SK-N-SH (cell line): ENCODE data around the gene ZNF253. TPM values are rescaled to one million over a fixed set of nuclear protein-coding genes. Genes with fewer than 3 reads are reported as not detected.

Source experiments
- CTCF ChIA-PET: fragments of 300-600, 350-600 bp; formaldehyde crosslinking; extraction: SDS; loops from one replicate; lab custom pipeline; 2021; lab: Yijun Ruan, JAX
- POLR2A ChIA-PET: fragments of 350-600 bp; sonication (Branson Sonifier 250); formaldehyde crosslinking; extraction: SDS; loops from one replicate; lab custom pipeline; 2020; ENCODE audit warnings: antibody characterized with exemption, inconsistent platforms; lab: Yijun Ruan, JAX
- DNase-seq: peaks from one replicate; pipeline ENCODE4 v3.0.0; 2012
- H2AFZ ChIP-seq: fragments of 200-600 bp; sonication (generic); 2 replicates; pipeline ENCODE4 v1.8.1; 2016; ENCODE audit warnings: antibody characterized with exemption, mild to moderate bottlenecking, low read depth
- H3F3A ChIP-seq: fragments of 200-600 bp; sonication (generic); replicated peaks from 2 replicates; pipeline ENCODE3; 2016; ENCODE audit warnings: antibody characterized with exemption, mild to moderate bottlenecking; ENCODE audit not compliant: insufficient read depth
- H3K27ac ChIP-seq, 2 experiments: fragments of 200-500 bp in 1 of 2; fragments of 200-600 bp in 1 of 2; sonication (Bioruptor generic) in 1 of 2; sonication (generic), shearing (Covaris generic) in 1 of 2; 2 replicates each; pipeline versions ENCODE4 v1.5.1 to v1.6.1; 2014 to 2016; ENCODE audit warnings: low read depth in 2 of 2, inconsistent platforms in 1 of 2, low read length in 1 of 2, mild to moderate bottlenecking in 1 of 2, mixed read lengths in 1 of 2
- H3K27me3 ChIP-seq: fragments of 200-600 bp; sonication (generic), shearing (Covaris generic); 2 replicates; pipeline ENCODE4 v1.6.1; 2016; ENCODE audit warnings: mixed run types; ENCODE audit not compliant: insufficient read depth
- H3K36me3 ChIP-seq, 2 experiments: fragments of 200-500 bp in 1 of 2; fragments of 200-600 bp in 1 of 2; sonication (Bioruptor generic) in 1 of 2; sonication (generic) in 1 of 2; replicated peaks in 1 of 2; 2 replicates each; pipeline versions ENCODE3 to v1.5.1; 2014 to 2016; ENCODE audit warnings: low read length in 1 of 2, mild to moderate bottlenecking in 1 of 2; ENCODE audit not compliant: insufficient read depth in 2 of 2, control insufficient read depth in 1 of 2
- H3K4me1 ChIP-seq, 2 experiments: fragments of 200-500 bp in 1 of 2; fragments of 200-600 bp in 1 of 2; sonication (Bioruptor generic) in 1 of 2; sonication (generic), shearing (Covaris generic) in 1 of 2; 2 replicates each; pipeline versions ENCODE4 v1.5.1 to v1.6.1; 2014 to 2016; ENCODE audit warnings: low read depth in 1 of 2, low read length in 1 of 2, mixed run types in 1 of 2; ENCODE audit not compliant: insufficient read depth in 2 of 2, control insufficient read depth in 1 of 2
- H3K4me2 ChIP-seq: fragments of 200-600 bp; sonication (generic), shearing (Covaris generic); 2 replicates; pipeline ENCODE4 v1.6.1; 2017; ENCODE audit warnings: mixed run types
- H3K4me3 ChIP-seq, 2 experiments: fragments of 200-500 bp in 1 of 2; fragments of 200-600 bp in 1 of 2; sonication (Bioruptor generic) in 1 of 2; sonication (generic), shearing (Covaris generic) in 1 of 2; 2 replicates each; pipeline versions ENCODE4 v1.5.1 to v1.8.1; 2014 to 2016; ENCODE audit warnings: low read depth in 2 of 2, inconsistent platforms in 1 of 2, low read length in 1 of 2, mild to moderate bottlenecking in 1 of 2, mixed read lengths in 1 of 2, moderate library complexity in 1 of 2
- H3K79me2 ChIP-seq: fragments of 200-600 bp; sonication (generic); 2 replicates; pipeline ENCODE4 v1.8.1; 2017; ENCODE audit warnings: mild to moderate bottlenecking; ENCODE audit not compliant: insufficient read depth
- H3K9ac ChIP-seq: fragments of 200-600 bp; sonication (generic); 2 replicates; pipeline ENCODE4 v1.6.1; 2017; ENCODE audit warnings: mixed run types
- H3K9me2 ChIP-seq: fragments of 200-600 bp; sonication (generic); 2 replicates; pipeline ENCODE4 v1.6.1; 2017; ENCODE audit warnings: mixed run types
- H3K9me3 ChIP-seq: fragments of 200-600 bp; sonication (generic); 2 replicates; pipeline ENCODE4 v1.6.1; 2017; ENCODE audit warnings: mixed run types, mild to moderate bottlenecking, moderate library complexity
- H4K20me1 ChIP-seq: fragments of 200-600 bp; sonication (generic); 2 replicates; pipeline ENCODE4 v1.6.1; 2017; ENCODE audit warnings: mild to moderate bottlenecking, mixed run types; ENCODE audit not compliant: insufficient read depth
- CHD2 ChIP-seq: fragments of 150-350 bp; IDR thresholded peaks from 2 replicates; pipeline ENCODE4 v1.6.1; 2018; ENCODE audit warnings: low read length; ENCODE audit not compliant: partially characterized antibody
- CTCF ChIP-seq: fragments of 200-600 bp; sonication (generic); IDR thresholded peaks from 2 replicates; pipeline ENCODE4 v1.6.1; 2017; ENCODE audit warnings: antibody characterized with exemption, mild to moderate bottlenecking, moderate library complexity
- FOSL2 ChIP-seq: IDR thresholded peaks from 2 replicates; pipeline ENCODE4 v1.4.0; 2012; ENCODE audit warnings: low read depth, mild to moderate bottlenecking, moderate library complexity, borderline replicate concordance
- FOXM1 ChIP-seq: IDR thresholded peaks from 2 replicates; pipeline ENCODE4 v1.4.0; 2012; ENCODE audit warnings: low read depth, mild to moderate bottlenecking
- GABPA ChIP-seq: IDR thresholded peaks from 2 replicates; pipeline ENCODE4 v1.4.0; 2012; ENCODE audit warnings: low read depth, mild to moderate bottlenecking
- GATA2 ChIP-seq: sonication (generic); formaldehyde crosslinking; IDR thresholded peaks from 2 replicates; pipeline ENCODE4 v1.5.0; 2020; ENCODE audit warnings: mild to moderate bottlenecking, missing genetic modification reagents
- IRF3 ChIP-seq: fragments of 150-350 bp; IDR thresholded peaks from 2 replicates; pipeline ENCODE4 v1.6.1; 2016; ENCODE audit warnings: mild to moderate bottlenecking, low read depth, low read length
- MAX ChIP-seq: IDR thresholded peaks from 2 replicates; pipeline ENCODE4 v1.4.0; 2012; ENCODE audit warnings: low read depth
- MEF2A ChIP-seq: IDR thresholded peaks from 2 replicates; pipeline ENCODE4 v1.4.0; 2012; ENCODE audit warnings: low read depth, borderline replicate concordance
- MXI1 ChIP-seq: IDR thresholded peaks from 2 replicates; pipeline ENCODE4 v1.6.1; 2012; ENCODE audit warnings: mild to moderate bottlenecking, low read depth, low read length, improper control_type of control experiment
- NRF1 ChIP-seq: IDR thresholded peaks from 2 replicates; pipeline ENCODE4 v1.6.1; 2012; ENCODE audit warnings: low read depth, mild to moderate bottlenecking, low read length
- PBX3 ChIP-seq: IDR thresholded peaks from 2 replicates; pipeline ENCODE4; 2012
- POLR2AphosphoS5 ChIP-seq: IDR thresholded peaks from 2 replicates; pipeline ENCODE4 v1.6.1; 2012; ENCODE audit warnings: low read depth, low read length
- RXRA ChIP-seq: IDR thresholded peaks from 2 replicates; pipeline ENCODE4 v1.4.0; 2012; ENCODE audit warnings: low read depth, mild to moderate bottlenecking, borderline replicate concordance
- TCF12 ChIP-seq: IDR thresholded peaks from 2 replicates; pipeline ENCODE4 v1.4.0; 2012
- USF1 ChIP-seq: IDR thresholded peaks from 2 replicates; pipeline ENCODE4 v1.4.0; 2012; ENCODE audit warnings: low read depth, borderline replicate concordance
- YY1 ChIP-seq: IDR thresholded peaks from 2 replicates; pipeline ENCODE4 v1.4.0; 2012; ENCODE audit warnings: low read depth, mild to moderate bottlenecking
- polyA plus RNA-seq, 3 experiments: library from polyadenylated mRNA; depleted of rRNA; stranded (reverse); fragments of >200 nt; gene quantifications; 2 replicates each; pipeline ENCODE4 v1.2.3, GENCODE V29; 2012

Gene ZNF253
- polyA plus RNA-seq, 1 of the 3 experiments (the other 2 are of a cell fraction) = 0.79 TPM

GRCh38 chr19:19835560-19836038 lies 30.1 kb upstream of the ZNF253 start:
- no peak for DNase-seq
- Histone ChIP-seq H3K4me1 (no peaks in the 10 kb centered on the region), H3K9me3 (peaks cover 26% of the 10 kb centered on the region), H3K9ac (no peak overlapping the region), H4K20me1 (no peaks in the 10 kb centered on the region), H2AFZ (no peak overlapping the region)
- ChIA-PET POLR2A (no interaction called here), CTCF (interaction anchor here (1.3 kb wide), 1 partner anchor 13 kb away, joined by 3 read pairs; no protein-coding TSS in a partner anchor)
- no peak for TF ChIP-seq MEF2A
- TF ChIP-seq MXI1 = no peak
- TF ChIP-seq PBX3 = no peak
- TF ChIP-seq TCF12 = no peak
- TF ChIP-seq USF1 = no peak
- TF ChIP-seq MAX = no peak
- TF ChIP-seq GATA2 (CRISPR knock-in tag) = no peak
- no peak for TF ChIP-seq YY1
- no peak for TF ChIP-seq IRF3
- TF ChIP-seq RXRA = no peak
- no peak for TF ChIP-seq NRF1
- TF ChIP-seq CTCF = no peak
- no peak for TF ChIP-seq POLR2AphosphoS5
- TF ChIP-seq GABPA = no peak
- TF ChIP-seq FOSL2 = no peak
- no peak for TF ChIP-seq FOXM1
- TF ChIP-seq CHD2 = no peak
- TF ChIP-seq, all 33 proteins: peak for 0
- Histone ChIP-seq H3K4me3 (no peak overlapping the region), H3K27me3 (no peaks in the 10 kb centered on the region), H3K79me2 (no peaks in the 10 kb centered on the region), H3K27ac (no peak overlapping the region), H3K4me2 (no peak overlapping the region), H3F3A (no peaks in the 10 kb centered on the region), H3K9me2 (no peaks in the 10 kb centered on the region), H3K36me3 (no peaks in the 10 kb centered on the region)
